HG03103 (cell line): ENCODE measurements around the gene CD8B2.
"Not testable (repeated sequence)": the region's sequence is repeated elsewhere in the genome, so short reads cannot be mapped to it uniquely, and the experiment has no call there.

Source experiments
- ATAC-seq: cut with Tn5 transposase; IDR thresholded peaks from one replicate; pipeline ENCODE4 v1.9.1; 2021; ENCODE audit warnings: low read depth; ENCODE audit not compliant: unreplicated experiment

Gene CD8B2

GRCh38 chr2:106511476-106511901 is 24.3 kb downstream of the CD8B2 start:
- ATAC-seq, result not testable (repeated sequence)

- not testable (repeated sequence) for ATAC-seq
These were observed 24.8 kb downstream of the CD8B2 start for GRCh38 chr2:106511934-106512333.

DNA sequence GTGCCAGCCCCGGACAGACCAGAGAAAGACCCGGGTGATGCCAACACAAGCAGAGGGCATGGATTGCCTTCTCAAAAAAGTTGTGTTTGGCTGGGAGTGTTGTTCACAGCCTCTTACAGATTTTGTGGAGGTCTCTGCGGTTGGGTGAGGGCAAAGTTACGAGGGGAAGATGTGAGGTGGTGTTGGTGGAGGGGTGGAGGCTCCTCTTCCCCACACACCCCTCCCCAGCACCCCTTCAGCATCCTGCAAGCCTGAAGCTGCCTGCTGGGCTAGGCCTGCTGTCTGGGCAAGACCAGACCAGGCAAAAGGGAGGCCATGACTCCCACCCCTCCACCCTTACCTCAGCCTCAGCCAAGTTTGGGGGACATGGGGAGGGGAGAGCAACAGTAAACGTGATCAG is 26.2 kb downstream of the CD8B2 start:
- not testable (repeated sequence) for ATAC-seq

DNA sequence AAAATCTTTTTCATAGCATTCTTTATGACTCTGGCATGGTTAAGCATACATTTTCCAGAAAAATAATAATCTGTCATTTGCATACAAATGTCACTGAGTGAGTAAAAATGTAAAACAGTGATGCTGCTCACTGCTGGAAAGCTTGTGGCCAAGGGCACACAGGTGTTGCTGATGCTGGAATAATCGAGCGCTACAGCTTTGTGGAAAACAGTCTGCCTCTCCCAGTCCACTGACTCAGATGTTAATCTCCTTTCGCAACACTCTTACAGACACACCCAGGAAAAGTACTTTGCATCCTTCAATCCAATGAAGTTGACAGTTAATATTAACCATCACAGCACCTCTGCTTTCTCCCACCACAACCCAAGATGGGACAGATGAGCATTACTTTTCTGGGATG is 27.7 kb downstream of the CD8B2 start:
- ATAC-seq, result not testable (repeated sequence)

GRCh38 chr2:106516436-106516835 is 29.3 kb downstream of the CD8B2 start:
- ATAC-seq, result no peak

DNA sequence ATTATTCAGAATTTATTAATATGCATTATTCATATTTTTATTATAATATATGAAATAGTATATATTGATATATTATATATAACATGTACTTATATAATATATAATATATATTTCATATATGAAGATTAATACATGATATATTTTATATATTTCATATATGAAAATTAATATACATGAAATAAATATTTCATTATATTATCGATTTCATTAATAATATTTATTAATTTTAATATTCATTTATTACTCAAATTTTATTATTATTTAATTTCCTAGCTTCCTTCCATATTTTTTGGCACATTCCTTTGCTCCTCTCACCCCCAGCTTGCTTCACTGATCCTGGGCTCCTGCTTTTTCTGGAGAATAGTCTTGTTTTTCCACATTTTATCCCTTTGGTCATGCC is 29.7 kb downstream of the CD8B2 start:
- ATAC-seq, result no peak

DNA sequence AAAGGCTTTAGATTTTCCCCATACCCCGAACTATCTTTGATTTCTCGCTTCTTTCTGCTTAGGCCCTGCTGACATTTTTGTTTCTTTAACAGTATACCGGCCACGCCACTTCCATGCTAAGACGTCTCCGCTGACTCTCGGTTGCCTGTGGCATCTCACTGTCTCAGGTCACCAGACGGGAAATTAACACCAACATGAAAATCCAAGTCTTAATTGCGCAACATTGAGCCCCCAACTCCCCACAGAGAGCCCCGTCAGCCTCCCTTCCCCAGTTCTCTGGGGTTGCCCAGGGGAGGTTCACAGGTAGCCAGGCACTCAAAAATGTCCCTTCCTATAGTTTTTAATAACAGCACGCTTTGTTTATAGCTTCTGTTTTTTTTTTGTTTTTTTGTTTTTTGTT is 30.2 kb downstream of the CD8B2 start:
- no peak for ATAC-seq

DNA sequence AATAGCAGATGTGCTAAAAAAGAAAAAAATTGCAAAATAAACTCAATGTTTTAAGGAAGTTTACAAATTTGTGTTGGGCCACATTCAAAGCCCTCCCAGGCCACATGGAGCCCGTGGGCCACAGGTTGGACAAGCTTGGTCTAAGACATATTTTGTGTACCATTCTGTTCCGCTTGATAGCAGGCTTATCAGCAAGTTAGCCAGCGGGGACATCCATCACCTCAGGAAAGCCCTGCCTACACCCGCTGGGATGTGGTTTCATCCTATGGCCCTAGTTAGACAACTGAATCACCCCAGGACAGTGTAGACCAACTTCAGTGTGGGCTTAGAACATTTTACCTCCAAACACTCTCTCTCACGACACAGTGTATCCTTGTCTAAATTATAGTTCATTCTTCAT is 32.6 kb downstream of the CD8B2 start:
- no peak for ATAC-seq

- ATAC-seq, result no peak
These were observed 33.9 kb downstream of the CD8B2 start for GRCh38 chr2:106521016-106521415.

- ATAC-seq, result no peak
These were observed 37.0 kb downstream of the CD8B2 start for GRCh38 chr2:106523976-106524665.

DNA sequence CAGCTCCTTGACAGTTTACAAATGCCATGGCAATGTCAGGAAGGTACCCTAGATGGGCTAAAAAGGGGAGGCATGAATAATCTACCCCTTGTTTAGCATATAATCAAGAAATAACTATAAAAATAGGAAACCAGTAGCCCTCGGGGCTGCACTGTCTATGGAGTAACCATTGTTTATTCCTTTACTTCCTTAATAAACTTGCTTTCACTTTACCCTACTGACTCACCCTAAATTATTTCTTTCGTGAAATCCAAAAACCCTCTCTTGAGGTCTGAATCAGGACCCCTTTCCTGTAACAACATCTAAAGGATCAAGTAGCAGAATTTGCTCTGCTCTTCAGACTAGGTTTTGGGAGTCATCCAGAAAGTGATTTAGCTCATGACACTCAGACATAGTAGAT is 43.7 kb downstream of the CD8B2 start:
- ATAC-seq, result no peak

- no peak for ATAC-seq
These were observed 44.6 kb downstream of the CD8B2 start for GRCh38 chr2:106531676-106532214.

DNA sequence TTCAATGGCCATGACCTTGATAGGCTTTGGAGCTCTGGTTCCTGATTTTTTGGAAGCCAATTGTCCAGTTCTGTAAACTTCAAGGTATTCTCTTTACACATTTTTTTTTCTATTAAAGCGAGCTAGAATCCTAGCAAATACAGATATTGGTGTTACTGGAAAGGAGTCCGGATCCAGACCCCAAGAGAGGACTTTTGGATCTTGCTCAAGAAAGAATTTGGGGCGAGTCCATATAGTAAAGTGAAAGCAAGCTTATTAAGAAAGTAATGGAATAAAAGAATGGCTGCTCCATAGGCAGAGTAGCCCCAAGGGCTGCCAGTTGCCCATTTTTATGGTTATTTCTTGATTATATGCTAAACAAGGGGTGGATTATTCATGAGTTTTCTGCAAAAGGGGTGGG is 45.1 kb downstream of the CD8B2 start:
- no peak for ATAC-seq

DNA sequence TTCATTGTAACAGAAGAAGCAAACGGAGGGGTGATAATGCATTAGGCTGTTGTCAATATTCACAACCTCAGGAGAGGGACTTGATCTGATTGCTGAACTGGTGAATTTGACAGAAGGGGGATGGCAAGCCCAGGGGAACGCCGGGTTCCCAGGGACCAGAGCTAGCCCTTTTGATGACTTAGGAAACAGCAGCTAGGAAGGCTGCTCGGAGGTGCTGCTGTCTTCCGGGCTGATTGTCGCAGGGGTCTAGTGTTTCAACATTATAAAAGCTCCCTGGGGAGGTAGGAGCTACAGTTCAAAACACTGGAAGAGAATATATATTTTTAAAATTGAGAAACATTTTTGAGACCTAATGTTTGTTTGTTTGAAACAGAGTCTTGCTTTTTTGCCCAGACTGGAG is 47.3 kb downstream of the CD8B2 start:
- no peak for ATAC-seq

GRCh38 chr2:106536490-106536889 is 49.3 kb downstream of the CD8B2 start:
- no peak for ATAC-seq

DNA sequence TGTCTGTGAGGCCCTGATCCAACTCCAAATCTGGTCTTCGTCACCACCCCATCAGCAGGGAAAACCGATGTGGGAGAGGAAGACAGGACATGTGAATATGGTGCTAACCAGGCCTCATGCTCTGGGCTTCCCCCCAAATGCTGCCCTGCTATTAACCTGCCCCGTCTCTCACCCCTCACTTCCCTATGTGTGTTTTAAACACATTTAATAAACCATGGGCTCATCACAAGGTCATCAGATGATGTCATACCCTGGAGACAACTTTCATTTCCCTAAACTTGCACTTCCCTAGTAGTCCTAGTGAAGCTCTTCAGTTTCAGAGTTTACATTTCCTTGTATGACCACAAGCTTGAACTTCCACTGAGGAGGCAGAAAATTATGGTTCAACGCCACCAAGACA is 49.9 kb downstream of the CD8B2 start:
- peak; percentile 56 for ATAC-seq

DNA sequence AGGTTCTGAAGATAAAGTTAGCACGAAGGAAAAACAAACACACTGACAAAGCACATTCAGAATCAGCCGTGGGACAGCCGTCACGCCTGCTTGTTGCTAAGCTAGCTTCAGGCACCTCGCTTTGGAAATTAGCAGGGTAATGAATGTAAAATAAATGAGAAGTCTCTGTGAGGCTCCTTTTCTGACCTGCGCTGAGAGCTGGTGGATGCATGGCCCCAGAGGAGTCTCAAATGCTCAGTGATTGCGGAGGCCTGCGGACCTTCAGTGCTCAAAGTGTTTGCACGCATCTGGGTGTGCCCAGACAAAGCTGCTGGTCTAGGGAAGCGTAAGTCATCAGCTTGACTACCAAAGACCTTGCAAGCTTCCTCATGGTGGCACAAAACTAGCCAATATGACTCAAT is 50.6 kb downstream of the CD8B2 start:
- no peak for ATAC-seq

DNA sequence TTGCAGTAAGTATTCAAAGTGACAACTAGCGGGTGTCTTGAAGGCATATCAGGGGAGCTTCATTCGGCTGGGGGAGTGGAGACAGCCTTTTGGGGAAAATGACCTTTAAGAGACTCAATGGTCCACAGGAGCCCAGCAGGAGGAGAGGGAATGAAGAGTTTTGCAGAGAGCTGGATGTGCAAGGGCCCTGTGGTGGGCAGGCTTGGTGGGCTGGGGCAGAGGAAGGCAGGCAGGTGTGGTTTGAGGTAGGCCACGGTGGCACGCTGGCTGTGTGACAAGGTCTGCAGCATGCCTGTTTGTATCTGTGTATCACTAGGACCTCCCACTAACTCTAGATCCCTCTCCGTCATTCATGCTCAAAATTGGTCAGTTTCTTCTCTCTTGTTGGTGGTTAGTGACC is 53.7 kb downstream of the CD8B2 start:
- ATAC-seq, result no peak

- no peak for ATAC-seq
These were observed 54.2 kb downstream of the CD8B2 start for GRCh38 chr2:106541333-106541732.

DNA sequence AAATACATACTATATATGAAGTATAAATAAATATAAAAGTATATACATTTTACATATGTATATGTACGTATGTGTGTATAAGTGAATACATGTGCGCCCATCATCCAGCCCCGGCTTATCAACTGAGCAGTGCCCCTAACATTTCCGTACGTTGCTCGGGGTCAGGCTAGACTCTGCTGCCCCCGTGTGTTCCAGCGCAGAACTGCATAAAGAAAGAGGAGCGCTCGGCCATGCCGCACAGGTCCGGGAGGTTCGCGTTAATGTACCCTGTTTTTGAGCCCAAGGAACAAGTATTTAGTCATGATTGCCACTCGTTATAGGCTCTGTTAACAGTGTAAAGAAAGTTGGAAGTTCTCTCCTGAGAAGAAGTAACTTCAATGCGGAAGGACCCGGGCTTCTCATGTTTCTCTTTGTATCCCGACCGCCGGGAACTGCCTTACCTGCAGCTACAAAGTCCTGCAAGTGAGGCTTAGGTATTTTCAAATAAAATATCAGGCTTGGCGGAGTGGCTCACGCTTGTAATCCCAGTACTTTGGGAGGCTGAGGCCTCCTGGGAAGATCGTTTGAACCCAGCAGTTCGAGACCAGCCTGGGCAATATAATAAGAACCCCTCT is 55.7 kb downstream of the CD8B2 start:
- peak; percentile 89 for ATAC-seq

- ATAC-seq, result no peak
These were observed 57.8 kb downstream of the CD8B2 start for GRCh38 chr2:106545007-106545406.

GRCh38 chr2:106546391-106546990 is 59.3 kb downstream of the CD8B2 start:
- ATAC-seq, result no peak
